ENCODE results near the gene IQCH.

Gene IQCH

DNA sequence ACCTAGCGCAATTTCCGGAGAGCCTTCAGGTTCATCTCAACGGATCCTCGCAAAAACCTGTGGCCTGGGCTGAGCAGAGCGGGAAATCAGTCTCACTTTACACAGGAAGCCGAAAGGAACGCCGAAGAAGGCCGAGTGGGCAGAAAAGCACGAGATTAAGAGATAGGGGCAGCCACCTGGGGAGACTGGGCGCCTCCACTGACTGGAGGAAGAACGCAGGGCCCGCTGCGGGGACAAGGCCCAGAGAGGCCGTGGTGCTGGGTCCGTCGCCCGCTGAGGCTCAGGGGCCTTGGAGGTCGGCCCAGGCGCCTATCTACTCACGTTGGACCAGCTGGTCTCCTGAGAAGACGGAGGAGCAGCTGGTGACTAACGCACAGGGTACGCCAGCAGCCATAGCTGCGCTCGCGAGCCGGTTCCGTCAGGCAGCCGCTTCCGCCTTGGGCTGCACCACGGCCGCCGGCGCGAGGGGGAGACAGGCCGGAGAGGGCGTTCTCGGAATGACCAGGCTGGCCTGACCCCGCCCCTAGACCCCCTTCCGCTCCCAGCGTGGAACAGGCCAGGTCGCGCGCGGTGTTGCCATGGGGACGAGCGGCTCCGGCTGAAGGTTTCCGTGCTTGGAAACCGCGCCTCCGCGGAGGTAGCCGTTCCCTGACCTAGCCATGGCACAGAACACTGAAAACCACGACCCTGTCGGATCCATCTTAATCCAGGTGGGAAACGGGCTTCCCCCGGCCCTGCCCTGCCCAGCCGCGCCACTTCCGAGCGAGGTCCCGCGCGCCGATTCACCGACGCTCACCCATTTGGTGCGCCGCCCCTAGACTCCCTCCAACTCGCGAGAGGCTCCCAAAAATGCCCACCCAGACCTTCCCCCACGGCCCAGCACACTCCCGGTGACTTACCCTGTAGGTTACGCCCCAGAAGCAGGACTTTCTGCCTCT, at the start of gene IQCH, which contains the start of gene AAGAB:
IQCH (plus strand) TSS at position 549 of the 938 bp plus-strand sequence; CDS start at position 660, 111 bp downstream.
AAGAB (minus strand) TSS at position 424 of the 938 bp plus-strand sequence; CDS start at position 394, 30 bp downstream.
- FAIRE-seq: peak; percentile 93
- DNase-seq (ENCODE audit: extremely low spot score, insufficient read length, low read depth): peak; percentile 99

DNA sequence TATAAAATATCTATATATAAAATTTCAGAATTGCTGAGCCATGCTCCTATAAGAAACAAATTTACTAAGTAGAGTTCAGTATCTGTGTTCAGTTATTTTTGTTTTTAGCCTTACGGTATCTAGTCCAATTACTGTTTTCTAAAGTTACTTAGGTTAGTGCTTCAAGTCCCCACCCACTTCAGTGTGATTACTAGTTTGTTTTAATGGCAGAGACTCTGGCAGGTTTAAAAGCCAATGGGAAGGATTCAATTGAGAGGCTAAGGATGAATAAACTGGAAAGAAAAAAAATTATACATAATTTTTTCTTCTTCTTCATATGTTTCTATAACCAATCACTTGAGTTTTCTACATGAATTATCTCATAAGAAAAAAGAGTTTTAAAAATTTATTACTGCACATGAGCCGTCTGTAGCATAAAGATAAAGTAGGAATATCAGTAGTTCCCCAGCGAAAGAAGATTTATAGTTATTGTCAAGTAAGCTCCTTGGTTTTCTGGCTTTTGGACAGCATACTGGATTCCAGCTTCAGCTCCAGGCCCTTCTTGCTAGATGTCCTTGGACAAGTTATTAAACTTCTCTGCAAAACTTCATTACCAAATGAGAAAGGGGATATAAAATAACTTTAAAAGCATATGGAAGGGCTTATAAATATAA, 46.9 kb upstream of the IQCH start:
- DNase-seq (ENCODE audit: extremely low spot score, insufficient read length, low read depth) (no peak), FAIRE-seq (no peak)

DNA sequence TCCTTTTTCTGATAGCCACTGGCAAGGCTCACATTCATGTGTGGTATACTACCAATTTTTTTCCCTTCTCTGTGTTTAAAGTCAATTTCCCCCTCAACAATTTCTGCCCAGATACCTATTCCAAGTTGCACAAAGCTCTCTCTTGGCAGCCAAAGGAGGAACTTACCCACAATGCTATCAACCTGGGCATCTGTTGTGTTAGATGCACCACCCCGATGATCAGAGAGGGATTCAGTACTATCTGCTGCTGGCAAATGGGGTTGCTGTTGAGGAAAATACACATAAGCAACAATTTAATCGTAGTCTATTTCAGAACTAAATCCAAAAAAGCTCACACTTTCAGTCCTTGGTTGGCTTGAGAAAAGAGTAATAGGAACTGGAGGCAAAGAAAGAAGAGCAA, 46.2 kb upstream of the IQCH start:
- FAIRE-seq (no peak), DNase-seq (ENCODE audit: extremely low spot score, insufficient read length, low read depth) (no peak)

DNA sequence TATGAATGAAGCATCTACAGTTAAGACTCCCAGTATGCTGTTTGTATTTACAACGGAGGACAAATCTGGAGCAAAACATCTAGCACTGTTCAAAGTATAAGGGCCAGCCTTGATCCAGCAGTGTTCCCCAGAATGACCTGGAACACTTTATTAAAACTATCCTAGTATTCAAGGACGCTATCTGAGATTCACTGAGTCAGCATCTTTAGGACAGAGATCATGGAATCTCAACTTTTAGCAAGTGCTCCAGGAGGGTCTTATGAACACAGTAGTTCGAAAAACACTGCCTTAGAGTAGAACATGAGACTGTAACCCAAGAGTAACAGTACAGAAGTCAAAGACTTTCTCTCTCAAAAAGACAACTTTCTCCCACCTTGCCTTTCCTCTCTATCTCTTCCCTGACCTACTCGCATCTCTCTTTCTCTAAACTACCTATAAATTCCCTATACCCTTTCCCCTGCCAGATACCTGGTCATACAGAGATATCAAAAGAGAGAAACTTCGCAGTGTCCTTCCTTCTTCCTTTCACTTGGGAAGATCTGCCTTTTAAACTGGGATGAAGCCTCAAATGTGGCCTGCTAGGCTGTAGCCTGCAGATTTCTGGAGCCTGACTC, 43.9 kb upstream of the IQCH start:
- DNase-seq (ENCODE audit: extremely low spot score, insufficient read length, low read depth) (no peak), FAIRE-seq (no peak)

DNA sequence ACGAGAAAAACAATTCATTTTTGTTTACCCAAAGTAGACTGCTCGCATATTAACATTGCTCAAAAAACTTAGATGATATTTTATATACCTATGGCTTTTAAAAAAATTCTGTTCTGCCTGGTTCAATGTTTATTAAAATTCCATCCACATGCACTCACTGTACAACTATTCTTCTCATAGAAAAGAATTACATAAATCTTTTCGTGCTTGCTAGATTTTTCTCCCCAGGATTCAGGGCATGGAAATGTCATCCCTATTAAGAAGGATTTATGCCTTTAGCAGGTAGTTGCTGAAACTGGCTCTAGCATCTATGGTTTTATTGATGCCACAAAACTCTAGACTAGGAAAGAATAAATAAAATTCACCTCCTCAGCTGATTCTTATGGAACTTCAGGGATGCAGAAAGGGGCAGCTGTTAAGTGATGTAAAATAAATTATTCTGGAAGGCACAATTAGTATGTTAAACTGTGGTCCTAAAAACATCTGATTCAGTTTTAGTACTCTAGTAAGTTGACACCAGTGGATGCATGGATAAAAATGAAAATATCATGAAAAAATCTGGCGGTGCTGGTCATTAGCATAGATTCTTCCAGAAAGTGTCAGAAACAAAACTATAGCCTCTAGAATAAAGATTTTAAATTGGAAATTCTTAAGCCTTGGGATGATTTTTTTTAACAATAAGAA, 41.8 kb upstream of the IQCH start:
- DNase-seq (ENCODE audit: extremely low spot score, insufficient read length, low read depth) (no peak), FAIRE-seq (no peak)

DNA sequence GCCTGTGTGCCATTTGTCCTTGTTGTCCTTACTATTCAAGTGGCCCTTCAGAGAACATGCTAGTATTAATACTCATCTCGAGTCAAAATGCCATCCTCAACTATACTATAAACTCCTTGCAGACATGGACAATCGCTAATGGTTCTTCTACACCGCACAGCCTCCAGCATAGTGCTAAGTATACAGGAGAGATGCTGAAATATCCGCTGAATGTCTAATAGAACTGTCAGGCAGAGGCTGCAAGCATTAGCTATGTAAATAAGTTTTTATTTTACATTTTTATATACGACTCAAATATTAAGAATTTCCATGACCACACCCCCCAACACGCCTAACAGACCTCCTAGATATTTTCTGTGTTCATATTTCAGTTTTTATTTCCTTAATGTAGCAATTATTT, 39.5 kb upstream of the IQCH start:
- DNase-seq (ENCODE audit: extremely low spot score, insufficient read length, low read depth): no peak
- FAIRE-seq: no peak

DNA sequence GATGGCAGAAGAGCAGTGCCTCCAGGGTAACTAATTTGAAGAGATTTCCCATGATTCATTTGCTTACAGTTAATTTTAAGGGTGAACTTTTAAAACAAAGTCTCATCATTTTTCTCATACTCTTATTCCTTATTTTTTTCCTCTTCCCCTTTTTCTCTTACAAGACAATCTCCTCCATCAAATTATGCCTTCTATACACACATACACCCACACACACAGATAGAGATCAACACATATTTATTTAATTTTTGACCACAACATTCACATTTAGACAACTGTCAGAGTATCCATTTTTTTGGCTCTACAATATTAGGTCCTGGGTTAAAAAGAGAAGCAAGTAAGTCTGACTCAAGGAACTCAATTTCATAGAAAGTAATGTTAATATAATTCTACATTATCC, 37.7 kb upstream of the IQCH start:
- FAIRE-seq (no peak), DNase-seq (ENCODE audit: extremely low spot score, insufficient read length, low read depth) (no peak)

DNA sequence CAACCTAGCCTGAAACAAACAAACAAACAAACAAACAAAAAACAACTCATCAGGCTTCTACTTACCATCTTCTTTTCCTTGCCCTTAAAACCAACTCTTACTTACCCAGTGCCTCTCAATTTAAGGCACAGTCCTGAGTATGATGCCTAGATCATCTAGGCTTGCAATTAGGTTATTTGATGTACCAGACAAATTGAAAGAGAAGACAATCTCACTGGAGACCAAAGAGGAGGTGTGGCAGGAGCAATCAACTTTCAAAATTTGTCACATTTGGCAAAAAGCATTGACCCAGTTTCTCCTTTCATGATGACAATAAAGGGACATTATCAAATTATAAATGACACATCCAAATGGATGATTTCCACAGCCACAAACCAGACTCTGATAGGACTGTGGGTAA, 36.2 kb upstream of the IQCH start:
- DNase-seq (ENCODE audit: extremely low spot score, insufficient read length, low read depth): no peak
- FAIRE-seq: no peak

DNA sequence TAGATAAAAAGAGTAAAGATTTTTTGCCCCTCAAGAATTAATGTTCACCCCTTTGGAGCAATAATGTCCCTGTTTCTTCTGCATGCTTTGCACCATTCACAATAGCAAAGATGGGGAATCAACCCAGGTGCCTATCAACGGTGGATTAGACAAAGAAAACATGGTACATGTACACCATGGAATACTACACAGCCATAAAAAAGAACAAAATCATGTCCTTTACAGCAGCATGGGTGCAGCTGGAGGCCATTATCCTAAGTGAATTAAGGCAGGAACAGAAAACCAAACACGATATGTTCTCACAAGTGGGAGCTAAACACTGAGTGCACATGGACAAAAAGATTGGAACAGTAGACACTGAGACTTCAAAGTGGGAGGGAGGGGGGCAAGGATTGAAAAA, 35.3 kb upstream of the IQCH start:
- no peak for FAIRE-seq
- no peak for DNase-seq (ENCODE audit: extremely low spot score, insufficient read length, low read depth)

DNA sequence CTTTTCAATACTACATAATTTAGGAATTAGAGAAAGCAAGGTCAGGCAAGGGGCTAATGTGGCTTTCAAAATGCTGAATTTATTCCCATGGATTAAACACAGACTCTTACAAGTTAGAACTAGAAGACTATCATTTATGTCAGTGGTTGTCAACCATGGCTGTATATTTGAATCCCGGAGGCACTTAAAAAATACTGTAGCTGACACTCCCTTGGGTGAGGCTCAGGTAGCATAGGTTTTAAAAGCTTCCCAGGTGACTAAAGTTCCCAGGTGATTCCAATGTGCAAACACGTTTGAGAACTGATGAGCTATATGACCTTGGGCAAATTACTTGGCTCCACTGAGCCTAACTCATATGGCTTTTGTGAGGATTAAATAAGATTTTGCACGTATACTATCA, 29.7 kb upstream of the IQCH start:
- FAIRE-seq: no peak
- no peak for DNase-seq (ENCODE audit: extremely low spot score, insufficient read length, low read depth)

DNA sequence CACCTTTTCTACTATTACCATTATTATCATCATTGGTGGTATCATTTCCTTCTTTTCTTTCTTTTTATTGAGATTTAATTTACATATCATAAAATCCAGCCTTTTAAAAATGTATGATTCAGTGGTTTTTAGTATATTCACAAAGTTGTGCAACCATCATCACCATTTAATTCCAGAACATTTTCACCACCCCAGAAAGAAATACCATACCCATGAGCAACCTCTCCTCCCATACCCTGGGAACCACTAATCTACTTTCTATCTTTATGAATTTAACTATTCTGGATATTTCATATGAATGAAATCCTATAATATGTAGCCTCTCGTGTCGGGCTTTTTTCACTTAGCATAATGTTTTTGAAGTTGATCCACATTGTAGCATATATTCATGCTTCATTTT, 29.2 kb upstream of the IQCH start:
- FAIRE-seq (no peak), DNase-seq (ENCODE audit: extremely low spot score, insufficient read length, low read depth) (no peak)

DNA sequence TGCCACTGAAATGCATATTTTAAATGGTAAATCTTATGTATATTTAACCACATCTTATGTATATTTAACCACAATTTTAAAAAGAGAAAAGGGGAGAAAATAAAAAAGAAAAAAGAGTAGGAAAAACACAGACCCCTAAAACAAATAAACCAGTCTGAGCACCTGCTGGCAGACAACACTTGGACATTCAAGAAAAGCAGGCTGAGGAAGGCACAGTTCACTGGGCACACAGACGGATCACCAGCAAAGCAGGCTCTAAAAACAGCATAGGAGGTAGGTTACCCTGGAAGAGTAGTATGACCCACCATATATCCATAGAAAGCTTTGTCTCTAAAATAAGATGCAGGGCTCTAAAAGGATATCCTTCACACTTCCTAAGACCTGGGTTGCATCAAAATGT, 27.2 kb upstream of the IQCH start:
- DNase-seq (ENCODE audit: extremely low spot score, insufficient read length, low read depth) (no peak), FAIRE-seq (no peak)

DNA sequence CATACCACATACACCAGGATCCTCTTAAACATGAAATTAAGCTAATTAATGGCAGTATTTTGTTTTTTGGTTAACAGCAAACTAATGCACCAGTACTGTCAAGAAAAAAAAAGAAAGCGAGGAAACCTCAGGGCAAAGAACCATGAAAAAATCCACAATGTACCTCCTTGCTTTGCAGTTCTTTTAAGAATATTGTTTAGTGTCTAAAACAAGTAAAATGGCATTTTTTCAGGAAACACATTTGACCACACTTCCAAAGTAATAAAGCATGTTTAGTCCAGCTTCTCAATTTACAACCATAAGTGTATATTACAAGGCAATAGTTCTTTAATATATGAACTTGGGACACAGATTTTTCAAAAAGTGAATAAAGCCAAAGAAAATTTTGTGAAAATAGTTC, 26.7 kb upstream of the IQCH start:
- no peak for FAIRE-seq
- DNase-seq (ENCODE audit: extremely low spot score, insufficient read length, low read depth): no peak

DNA sequence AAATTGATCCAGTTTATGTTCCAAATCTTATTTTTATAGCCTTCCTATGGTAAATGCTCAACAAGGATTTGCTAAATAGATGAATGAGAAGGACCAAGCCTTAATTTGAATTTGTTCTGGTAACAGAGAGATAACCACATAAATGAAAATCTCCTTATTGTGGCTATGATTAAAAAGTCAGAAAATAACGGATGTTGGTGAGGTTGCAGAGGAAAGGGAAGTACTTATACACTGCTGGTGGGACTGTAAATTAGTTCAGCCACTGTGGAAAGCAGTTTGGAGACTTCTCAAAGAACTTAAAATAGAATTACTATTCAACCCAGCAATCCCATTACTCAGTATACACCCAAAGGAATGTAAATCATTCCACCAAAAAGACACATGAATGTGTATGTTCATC, 26.3 kb upstream of the IQCH start:
- no peak for FAIRE-seq

DNA sequence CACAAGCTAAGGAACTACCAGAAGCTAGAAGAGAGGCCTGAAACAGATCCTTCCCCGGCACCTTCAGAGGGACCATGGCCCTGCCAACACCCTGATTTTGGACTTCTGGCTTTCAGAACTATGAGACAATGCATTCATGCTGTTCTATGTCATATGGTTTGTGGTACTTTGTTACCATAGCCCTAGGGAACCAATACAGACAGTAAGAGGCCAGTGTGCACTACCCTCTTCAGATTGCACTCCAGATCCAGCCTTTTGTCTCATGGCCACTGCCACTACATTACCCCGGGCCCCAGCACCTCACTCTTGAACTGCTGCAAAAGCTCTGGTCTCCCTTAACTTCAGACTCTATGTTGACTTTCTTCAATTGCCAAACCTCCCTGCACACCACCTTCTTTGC, 24.1 kb upstream of the IQCH start:
- DNase-seq (ENCODE audit: extremely low spot score, insufficient read length, low read depth) (no peak), FAIRE-seq (no peak)

More for the DNA sequence above, 26.3 kb upstream of the IQCH start:
- no peak for DNase-seq (ENCODE audit: extremely low spot score, insufficient read length, low read depth)

DNA sequence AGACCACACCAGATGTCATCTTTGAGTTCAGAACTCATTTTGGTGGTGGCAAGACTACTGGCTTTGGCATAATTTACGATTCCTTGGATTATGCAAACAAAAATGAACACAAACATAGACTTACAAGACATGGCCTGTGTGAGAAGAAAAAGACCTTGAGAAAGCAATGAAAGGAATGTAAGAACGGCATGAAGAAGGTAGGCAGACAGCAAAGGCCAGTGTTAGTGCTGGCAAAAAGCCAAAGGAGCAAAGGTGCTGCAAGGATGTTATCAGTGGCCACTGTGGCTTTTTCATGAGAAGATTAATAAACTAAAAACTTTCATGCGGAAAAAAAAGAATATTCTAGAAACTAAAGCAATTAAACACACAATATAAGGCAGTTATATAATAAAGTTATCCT, 22.0 kb upstream of the IQCH start:
- DNase-seq (ENCODE audit: extremely low spot score, insufficient read length, low read depth) (no peak), FAIRE-seq (no peak)

DNA sequence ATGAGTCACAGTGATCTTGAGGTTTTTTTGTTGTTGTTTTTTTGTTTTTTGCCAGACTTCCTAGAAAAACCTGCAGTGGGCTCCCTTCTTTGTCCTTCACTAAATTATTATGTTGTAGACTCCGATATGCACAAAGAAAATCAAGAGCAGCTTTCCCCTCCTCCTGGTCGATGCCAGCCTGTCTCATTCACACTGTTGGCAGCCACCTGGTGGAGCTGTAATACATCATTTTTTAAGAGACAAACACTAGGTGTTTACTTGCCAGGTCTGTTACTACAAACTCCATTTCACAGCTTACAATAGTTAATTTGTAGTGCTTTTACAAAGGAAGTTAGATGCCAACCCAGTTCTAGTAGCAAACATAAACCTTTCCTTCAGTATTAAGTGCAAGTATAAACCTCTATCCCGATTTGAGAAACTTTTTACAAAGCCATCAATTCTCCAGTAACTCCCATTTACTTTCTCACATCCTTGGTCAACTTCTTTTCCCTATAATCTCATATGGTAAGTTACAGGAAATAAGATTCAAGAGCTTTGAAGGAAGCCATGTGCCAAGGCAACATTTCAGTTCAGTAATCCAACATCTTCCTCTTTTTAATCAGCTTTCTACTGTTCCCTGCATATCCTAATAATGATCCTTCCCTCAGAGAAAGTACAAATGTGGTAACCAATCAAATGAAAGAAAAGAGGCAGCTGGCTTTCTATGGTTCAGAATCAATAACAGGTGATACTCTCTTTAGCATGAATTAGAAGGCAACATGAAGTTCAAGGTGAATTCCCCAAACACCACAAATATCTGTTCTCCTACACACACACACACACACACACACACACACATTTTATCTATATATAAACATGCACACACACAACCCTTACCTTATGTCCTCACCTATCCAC, 14.1 kb upstream of the IQCH start:
- DNase-seq (ENCODE audit: extremely low spot score, insufficient read length, low read depth) (no peak), FAIRE-seq (no peak)

DNA sequence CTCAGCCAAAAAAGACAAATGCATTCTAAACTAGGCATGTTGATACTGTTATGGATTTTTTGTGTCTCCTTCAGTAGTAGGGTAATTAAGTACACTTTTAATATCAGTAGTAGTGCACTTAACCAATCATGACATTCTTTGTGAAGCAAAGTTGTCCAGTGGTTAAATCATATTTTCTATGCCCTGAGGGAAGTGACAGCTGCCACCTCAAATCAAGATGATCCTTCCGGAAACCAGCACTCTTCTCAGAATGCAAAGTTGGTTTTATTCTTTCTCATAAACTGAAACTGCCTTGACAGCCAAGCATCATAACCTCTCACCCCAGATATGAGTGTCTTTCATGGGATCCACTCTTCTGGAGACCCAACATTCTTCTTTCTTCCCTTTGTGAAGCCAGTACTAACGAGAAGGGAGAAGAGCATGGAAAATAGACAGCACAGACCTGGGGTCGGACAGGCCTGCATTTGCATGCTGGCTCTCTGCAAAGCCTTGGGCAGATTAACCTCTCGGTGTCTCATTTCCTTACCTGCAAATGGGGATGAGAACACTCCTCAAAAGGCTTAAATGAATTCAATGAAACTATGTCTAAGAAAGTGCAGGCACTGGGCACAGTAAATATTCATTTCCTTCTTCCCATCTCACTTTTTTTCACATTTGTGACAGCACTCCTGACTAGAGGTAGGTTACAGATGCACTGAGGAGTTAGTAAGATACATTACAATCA, 13.3 kb upstream of the IQCH start:
- FAIRE-seq (peak; percentile 92), DNase-seq (ENCODE audit: extremely low spot score, insufficient read length, low read depth) (peak; percentile 54)

DNA sequence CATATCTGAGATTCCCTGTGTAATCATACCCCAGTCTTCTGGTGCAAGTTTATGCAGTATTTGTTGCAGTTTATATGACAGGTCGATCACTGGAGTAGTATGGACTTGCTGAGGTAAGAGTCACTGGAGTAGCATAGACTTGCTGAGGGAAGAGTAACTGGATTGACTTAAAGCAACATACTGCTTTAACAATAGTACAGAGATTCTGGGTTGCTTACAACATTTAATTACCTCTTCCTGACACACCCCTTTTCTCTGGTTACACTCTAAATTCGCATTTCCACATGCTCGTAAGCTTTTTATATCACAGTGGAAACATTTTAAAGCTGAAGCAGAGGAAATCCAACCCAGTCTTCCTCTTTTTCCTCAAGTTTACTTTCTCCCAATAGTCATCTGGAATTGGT, 11.9 kb upstream of the IQCH start:
- FAIRE-seq: no peak
- DNase-seq (ENCODE audit: extremely low spot score, insufficient read length, low read depth): no peak

All from GM18507 (cell line).